ENCODE results near the gene LRP1B.

Gene LRP1B

GRCh38 chr2:141055531-141055930 is 1075.3 kb downstream of the LRP1B start:
- DNase-seq (ENCODE audit: low read depth), result no peak
- TF ChIP-seq, protein P1, sequence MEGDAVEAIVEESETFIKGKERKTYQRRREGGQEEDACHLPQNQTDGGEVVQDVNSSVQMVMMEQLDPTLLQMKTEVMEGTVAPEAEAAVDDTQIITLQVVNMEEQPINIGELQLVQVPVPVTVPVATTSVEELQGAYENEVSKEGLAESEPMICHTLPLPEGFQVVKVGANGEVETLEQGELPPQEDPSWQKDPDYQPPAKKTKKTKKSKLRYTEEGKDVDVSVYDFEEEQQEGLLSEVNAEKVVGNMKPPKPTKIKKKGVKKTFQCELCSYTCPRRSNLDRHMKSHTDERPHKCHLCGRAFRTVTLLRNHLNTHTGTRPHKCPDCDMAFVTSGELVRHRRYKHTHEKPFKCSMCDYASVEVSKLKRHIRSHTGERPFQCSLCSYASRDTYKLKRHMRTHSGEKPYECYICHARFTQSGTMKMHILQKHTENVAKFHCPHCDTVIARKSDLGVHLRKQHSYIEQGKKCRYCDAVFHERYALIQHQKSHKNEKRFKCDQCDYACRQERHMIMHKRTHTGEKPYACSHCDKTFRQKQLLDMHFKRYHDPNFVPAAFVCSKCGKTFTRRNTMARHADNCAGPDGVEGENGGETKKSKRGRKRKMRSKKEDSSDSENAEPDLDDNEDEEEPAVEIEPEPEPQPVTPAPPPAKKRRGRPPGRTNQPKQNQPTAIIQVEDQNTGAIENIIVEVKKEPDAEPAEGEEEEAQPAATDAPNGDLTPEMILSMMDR (IDR thresholded peaks at IDR 0.05; ENCODE audit: low read depth, low read length, missing control alignments), result no peak
- H3K4me3 ChIP-seq (ENCODE audit: low read depth, low read length), result no peak overlapping the region

DNA sequence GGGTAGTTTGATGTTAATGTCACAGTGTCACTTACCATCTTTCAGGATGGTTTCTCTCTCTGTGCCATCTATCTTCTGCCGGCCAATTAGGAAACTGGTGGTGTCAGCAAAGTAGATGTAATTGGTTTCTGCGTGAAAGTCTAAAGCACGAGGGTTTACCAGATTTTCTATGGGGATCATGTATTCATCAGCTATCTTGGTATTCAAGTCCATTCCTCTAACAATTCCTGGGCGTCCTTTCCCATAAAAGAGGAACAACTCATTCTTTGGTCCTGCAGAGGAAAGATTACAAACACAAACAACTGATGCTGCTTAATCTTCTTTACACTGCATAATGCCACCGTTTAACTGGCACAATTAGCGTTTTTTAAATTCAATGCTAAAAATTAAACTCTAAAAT is 1081.9 kb downstream of the LRP1B start:
- TF ChIP-seq, protein P1 (IDR thresholded peaks at IDR 0.05; ENCODE audit: low read depth, low read length, missing control alignments), result no peak
- no peak for DNase-seq (ENCODE audit: low read depth)
- H3K4me3 ChIP-seq (ENCODE audit: low read depth, low read length), result no peak overlapping the region

GRCh38 chr2:141041281-141041680 is 1089.5 kb downstream of the LRP1B start:
- DNase-seq (ENCODE audit: low read depth), result no peak
- TF ChIP-seq, protein P1 (IDR thresholded peaks at IDR 0.05; ENCODE audit: low read depth, low read length, missing control alignments), result no peak
- no peak overlapping the region for H3K4me3 ChIP-seq (ENCODE audit: low read depth, low read length)

DNA sequence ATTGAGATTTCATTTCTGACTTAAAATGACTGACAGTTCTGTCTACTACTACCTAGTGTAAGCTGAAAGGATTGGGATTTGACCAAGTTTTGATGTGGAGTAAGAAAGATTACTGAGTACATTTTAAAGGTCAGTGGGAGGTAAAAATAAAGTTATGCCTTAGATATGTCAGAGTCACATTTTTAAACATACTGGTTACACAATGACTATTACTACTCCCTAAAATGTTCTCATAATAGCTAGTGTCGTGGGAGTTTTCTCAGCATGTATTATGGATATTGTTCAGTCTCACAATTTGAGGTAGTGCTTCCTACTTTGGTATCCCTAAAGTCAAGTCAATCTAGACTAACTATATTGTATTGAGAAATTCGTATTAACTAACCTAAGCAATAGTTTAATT is 1092.5 kb downstream of the LRP1B start:
- TF ChIP-seq, protein P1 (IDR thresholded peaks at IDR 0.05; ENCODE audit: low read depth, low read length, missing control alignments), result no peak
- no peak for DNase-seq (ENCODE audit: low read depth)
- no peak overlapping the region for H3K4me3 ChIP-seq (ENCODE audit: low read depth, low read length)

DNA sequence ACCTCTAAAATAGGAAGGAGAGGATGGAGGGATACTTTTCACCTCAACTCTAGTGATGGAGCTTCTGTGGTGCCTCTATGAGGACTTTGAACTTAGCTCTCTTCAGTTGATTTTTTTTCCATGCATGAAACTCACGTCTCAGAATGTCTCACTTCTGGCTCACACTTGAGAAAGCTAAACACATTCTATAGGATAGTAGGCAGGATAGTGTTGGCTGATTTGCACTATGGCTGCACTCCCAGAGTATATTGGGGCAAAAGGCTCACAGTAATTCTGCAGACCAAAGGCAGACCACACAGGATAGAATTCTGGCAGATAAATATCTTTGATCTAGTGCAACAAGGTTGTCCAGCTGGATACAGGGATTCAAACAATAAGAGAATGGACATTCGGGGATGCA is 1093.5 kb downstream of the LRP1B start:
- no peak for DNase-seq (ENCODE audit: low read depth)
- TF ChIP-seq, protein P1 (IDR thresholded peaks at IDR 0.05; ENCODE audit: low read depth, low read length, missing control alignments), result no peak
- no peak overlapping the region for H3K4me3 ChIP-seq (ENCODE audit: low read depth, low read length)

GRCh38 chr2:141035846-141036420 is 1094.9 kb downstream of the LRP1B start:
- H3K4me3 ChIP-seq (ENCODE audit: low read depth, low read length), result no peak overlapping the region
- TF ChIP-seq, protein P1 (IDR thresholded peaks at IDR 0.05; ENCODE audit: low read depth, low read length, missing control alignments), result no peak
- DNase-seq (ENCODE audit: low read depth), result no peak

GRCh38 chr2:141029428-141030078 is 1101.3 kb downstream of the LRP1B start:
- DNase-seq (ENCODE audit: low read depth), result no peak
- TF ChIP-seq, protein P1 (IDR thresholded peaks at IDR 0.05; ENCODE audit: low read depth, low read length, missing control alignments), result no peak
- H3K4me3 ChIP-seq (ENCODE audit: low read depth, low read length), result no peak overlapping the region

All from GM12864 (cell line).